Prostate gland (tissue), 2 donors: ENCODE measurements around the gene DACT3. TPM values are rescaled to one million over a fixed set of nuclear protein-coding genes. Genes with fewer than 3 reads are reported as not detected.

ENCODE experiments used
- DNase-seq: peaks from one replicate; pipeline ENCODE4 v3.0.0-alpha.2; 2019; ENCODE audit warnings: low spot score
- H3K27ac ChIP-seq, 2 donors: fragments of 200-600 bp; sonication (generic); 2 replicates each; pipeline ENCODE4 v1.5.1; 2017 to 2019
- H3K27me3 ChIP-seq: fragments of 200-600 bp; sonication (generic); replicated peaks from 2 replicates; pipeline ENCODE4 v1.5.1; 2019; ENCODE audit not compliant: insufficient read depth
- H3K36me3 ChIP-seq, 2 donors: fragments of 200-600 bp; sonication (generic); 1 replicate in 1 of 2; 2 replicates in 1 of 2; pipeline versions ENCODE4 v1.5.1 to v1.8.1; 2017 to 2019
- H3K4me1 ChIP-seq: fragments of 200-600 bp; sonication (generic); replicated peaks from 2 replicates; pipeline ENCODE4 v1.5.1; 2019
- H3K4me3 ChIP-seq, 2 donors: fragments of 200-600 bp; sonication (generic); 2 replicates each; pipeline ENCODE4 v1.5.1; 2017 to 2019
- H3K9me3 ChIP-seq: fragments of 200-600 bp; sonication (generic); 2 replicates; pipeline ENCODE4 v1.5.1; 2017
- POLR2A ChIP-seq: fragments of 450-650 bp; IDR thresholded peaks from one replicate; pipeline ENCODE4 v1.6.1; 2016; ENCODE audit warnings: antibody characterized with exemption, mild to moderate bottlenecking
- POLR2AphosphoS5 ChIP-seq: sonication (generic); formaldehyde crosslinking; IDR thresholded peaks from one replicate; pipeline ENCODE4 v1.6.1; 2017; ENCODE audit warnings: antibody characterized with exemption
- WGBS: methylation state at CpG from one replicate; pipeline ENCODE4 v1.1.5; 2018; 5-methylcytosine and 5-hydroxymethylcytosine counted together
- intact Hi-C: fragments of 100-400 bp; cut with DNase I; formaldehyde crosslinking; loops from one replicate; pipeline ENCODE4 v1.14.2; 2022
- total RNA-seq, 2 donors: library from RNA; depleted of rRNA; stranded (reverse); fragments of >200 nt; gene quantifications; one replicate each; pipeline ENCODE4 v1.1.0, GENCODE V29; 2016
- TF ChIP-seq, protein P1 (sequence below), 4 experiments: fragments of 200-600 bp in 2 of 4; fragments of 450-650 bp in 2 of 4; sonication (generic) in 2 of 4; IDR thresholded peaks; 1 replicate in 3 of 4; 2 replicates in 1 of 4; pipeline ENCODE4 v1.5.1; 2016 to 2019; ENCODE audit warnings: antibody characterized with exemption in 4 of 4, mild to moderate bottlenecking in 2 of 4, moderate library complexity in 2 of 4

DACT3 gene
- total RNA-seq, 2 donors from 2014 or later: 8.6 to 28.1 TPM

DNA sequence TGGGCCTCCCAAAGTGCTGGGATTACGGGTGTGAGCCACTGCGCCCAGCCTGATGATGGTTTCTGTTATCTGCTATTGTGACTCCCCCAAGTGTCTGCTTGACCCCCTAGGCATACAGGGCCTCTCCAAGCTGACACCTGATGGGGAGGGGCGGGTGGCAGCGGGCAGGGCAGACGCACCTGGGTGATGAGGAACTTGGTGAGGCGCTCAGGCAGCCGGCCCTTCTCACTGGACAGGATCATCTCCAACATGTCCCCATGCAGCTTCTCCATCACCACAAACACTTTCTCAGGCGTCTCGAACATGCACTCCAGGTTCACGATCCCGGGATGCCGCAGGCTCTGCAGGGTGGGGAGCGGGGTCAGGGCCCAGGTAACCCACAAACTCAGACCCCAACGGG lies 28.4 kb upstream of the DACT3 start:
- Histone ChIP-seq H3K4me3 (no peak overlapping the region), H3K9me3 (no peaks in the 10 kb centered on the region), H3K27ac (no peak overlapping the region), H3K4me1 (no peaks in the 10 kb centered on the region), H3K36me3 (peaks cover 21 to 33% of the 10 kb centered on the region in 2 donors), H3K27me3 (no peaks in the 10 kb centered on the region)
- intact Hi-C loops: no loop called here
- no peak for DNase-seq
- whole genome bisulfite sequencing: 91% methylated on average over 14 of the region's 14 CpGs
- TF ChIP-seq, protein P1, sequence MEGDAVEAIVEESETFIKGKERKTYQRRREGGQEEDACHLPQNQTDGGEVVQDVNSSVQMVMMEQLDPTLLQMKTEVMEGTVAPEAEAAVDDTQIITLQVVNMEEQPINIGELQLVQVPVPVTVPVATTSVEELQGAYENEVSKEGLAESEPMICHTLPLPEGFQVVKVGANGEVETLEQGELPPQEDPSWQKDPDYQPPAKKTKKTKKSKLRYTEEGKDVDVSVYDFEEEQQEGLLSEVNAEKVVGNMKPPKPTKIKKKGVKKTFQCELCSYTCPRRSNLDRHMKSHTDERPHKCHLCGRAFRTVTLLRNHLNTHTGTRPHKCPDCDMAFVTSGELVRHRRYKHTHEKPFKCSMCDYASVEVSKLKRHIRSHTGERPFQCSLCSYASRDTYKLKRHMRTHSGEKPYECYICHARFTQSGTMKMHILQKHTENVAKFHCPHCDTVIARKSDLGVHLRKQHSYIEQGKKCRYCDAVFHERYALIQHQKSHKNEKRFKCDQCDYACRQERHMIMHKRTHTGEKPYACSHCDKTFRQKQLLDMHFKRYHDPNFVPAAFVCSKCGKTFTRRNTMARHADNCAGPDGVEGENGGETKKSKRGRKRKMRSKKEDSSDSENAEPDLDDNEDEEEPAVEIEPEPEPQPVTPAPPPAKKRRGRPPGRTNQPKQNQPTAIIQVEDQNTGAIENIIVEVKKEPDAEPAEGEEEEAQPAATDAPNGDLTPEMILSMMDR (IDR thresholded peaks at IDR 0.05): no peak
- TF ChIP-seq POLR2A: no peak
- TF ChIP-seq POLR2AphosphoS5: no peak

DNA sequence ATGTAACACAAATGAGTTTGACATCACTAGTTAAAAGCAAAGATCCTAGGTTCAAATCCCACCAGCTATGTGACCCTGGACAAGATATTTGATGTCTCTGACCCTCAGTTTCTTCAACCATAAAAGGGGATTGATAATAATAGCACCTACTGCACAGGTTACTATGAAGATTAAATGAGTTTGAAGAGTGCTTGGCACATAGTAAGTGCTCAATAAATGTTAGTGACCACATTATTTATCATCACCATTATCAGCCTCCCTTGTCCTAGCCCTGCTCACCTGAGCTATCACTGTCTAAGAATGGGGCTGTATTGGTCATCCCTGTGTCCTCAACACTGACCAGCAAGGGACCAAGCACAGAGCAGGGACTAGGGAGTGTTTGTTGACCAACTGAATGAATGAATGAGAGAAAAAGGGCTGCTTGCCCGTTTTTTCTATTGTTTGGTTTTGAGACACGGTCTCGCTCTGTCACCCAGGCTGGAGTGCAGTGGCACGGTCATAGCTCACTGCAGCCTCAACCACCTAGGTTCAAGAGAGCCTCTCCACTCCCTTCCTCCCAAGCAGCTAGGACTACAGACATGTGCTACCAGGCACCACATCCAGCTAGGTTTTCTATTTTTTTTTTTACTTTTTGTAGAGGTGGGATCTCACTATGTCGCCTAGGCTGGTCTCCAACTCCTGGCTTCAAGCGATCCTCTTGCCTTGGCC lies 26.6 kb upstream of the DACT3 start:
- intact Hi-C loops: no loop called here
- H3K4me3 ChIP-seq: no peak overlapping the region
- TF ChIP-seq, protein P1 (IDR thresholded peaks at IDR 0.05): no peak
- TF ChIP-seq POLR2A (no peak), POLR2AphosphoS5 (no peak)
- no peaks in the 10 kb centered on the region for H3K9me3 ChIP-seq
- no peak for DNase-seq
- no peak overlapping the region for H3K27ac ChIP-seq
- WGBS: 93% methylated on average over 6 of the region's 6 CpGs
- peaks cover 14 to 22% of the 10 kb centered on the region in 2 donors for H3K36me3 ChIP-seq
- H3K4me1 ChIP-seq: no peaks in the 10 kb centered on the region
- H3K27me3 ChIP-seq: no peaks in the 10 kb centered on the region

DNA sequence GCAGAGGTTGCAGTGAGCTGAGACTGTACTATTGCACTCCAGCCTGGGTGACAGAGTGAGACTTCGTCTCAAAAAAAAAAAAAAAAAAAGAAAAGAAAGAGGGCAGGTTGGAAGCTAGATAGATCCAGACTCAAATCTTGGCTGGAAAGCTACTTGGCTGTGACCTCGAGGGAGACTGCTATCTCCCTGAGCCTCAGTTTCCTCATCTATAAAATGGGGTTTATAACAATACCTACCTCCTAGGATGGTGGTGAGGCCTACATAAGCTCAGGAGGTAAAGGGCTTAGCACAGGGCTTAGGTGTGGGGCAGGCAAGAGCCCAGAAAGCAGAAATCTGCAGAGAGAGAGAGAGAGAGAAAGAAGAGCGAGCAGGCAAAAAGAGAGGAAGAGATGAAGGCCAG lies 24.2 kb upstream of the DACT3 start:
- H3K4me1 ChIP-seq: no peaks in the 10 kb centered on the region
- peaks cover 3 to 6% of the 10 kb centered on the region in 2 donors for H3K36me3 ChIP-seq
- no peaks in the 10 kb centered on the region for H3K9me3 ChIP-seq
- no peak for DNase-seq
- no peak overlapping the region for H3K4me3 ChIP-seq
- H3K27ac ChIP-seq: no peak overlapping the region
- TF ChIP-seq POLR2AphosphoS5: no peak
- TF ChIP-seq, protein P1 (IDR thresholded peaks at IDR 0.05): no peak
- no peak for TF ChIP-seq POLR2A
- intact Hi-C loops: no loop called here
- H3K27me3 ChIP-seq: no peaks in the 10 kb centered on the region
- 94% methylated on average over 3 of the region's 3 CpGs for WGBS

DNA sequence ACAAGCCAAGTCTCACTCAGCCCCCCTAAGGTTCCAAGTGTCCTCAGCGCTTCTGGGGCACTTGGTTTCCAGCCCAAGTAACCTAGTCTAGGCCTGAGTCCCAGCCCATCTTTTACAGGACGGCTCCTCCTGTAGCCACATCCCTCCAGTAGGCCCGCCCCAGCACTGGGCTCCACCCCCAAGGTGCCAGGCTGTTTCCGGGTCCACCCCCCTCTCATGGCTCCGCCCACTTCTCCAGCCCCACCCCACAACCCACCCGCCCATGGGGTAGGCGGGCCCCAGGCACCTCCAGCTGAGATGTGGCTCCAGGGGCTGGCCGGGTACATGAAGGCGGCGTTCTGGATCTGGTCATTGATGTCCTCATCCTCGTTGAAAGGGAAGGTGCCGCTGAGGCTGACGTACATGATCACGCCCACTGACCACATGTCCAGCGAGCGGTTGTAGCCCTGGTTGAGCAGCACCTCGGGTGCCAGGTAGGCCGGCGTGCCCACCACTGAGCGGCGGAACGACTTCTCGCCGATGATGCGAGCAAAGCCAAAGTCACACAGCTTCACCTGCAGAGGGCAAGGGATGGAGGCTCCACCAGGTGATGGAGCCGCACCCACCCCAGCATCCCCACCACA lies 17.2 kb upstream of the DACT3 start:
- H3K27me3 ChIP-seq: no peaks in the 10 kb centered on the region
- no peaks in the 10 kb centered on the region for H3K9me3 ChIP-seq
- H3K27ac ChIP-seq: no peak overlapping the region
- intact Hi-C loops: no loop called here
- no peak for DNase-seq
- H3K4me1 ChIP-seq: no peaks in the 10 kb centered on the region
- peaks cover 0 to 3% of the 10 kb centered on the region in 2 donors for H3K36me3 ChIP-seq
- 84% methylated on average over 26 of the region's 26 CpGs for WGBS
- no peak overlapping the region for H3K4me3 ChIP-seq
- TF ChIP-seq POLR2AphosphoS5 (no peak), POLR2A (no peak)
- TF ChIP-seq, protein P1 (IDR thresholded peaks at IDR 0.05): no peak
